Mammary epithelial cell (primary cell): ENCODE data around the gene NSG1.

Experiments
- EZH2 ChIP-seq: IDR thresholded peaks from 2 replicates; pipeline ENCODE4 v1.6.1; 2012; ENCODE audit warnings: low read length, inconsistent platforms, borderline replicate concordance
- TF ChIP-seq, protein P1 (sequence below), 2 donors: IDR thresholded peaks in 1 of 2; conservative IDR thresholded peaks in 1 of 2; 2 replicates each; pipeline ENCODE4 v1.5.1; 2011 to 2012; ENCODE audit warnings: inconsistent platforms in 2 of 2, low read length in 2 of 2, mild to moderate bottlenecking in 2 of 2, control low read depth in 1 of 2, low read depth in 1 of 2; ENCODE audit not compliant: insufficient read depth in 1 of 2; ENCODE audit errors: extremely low read depth in 1 of 2

DNA sequence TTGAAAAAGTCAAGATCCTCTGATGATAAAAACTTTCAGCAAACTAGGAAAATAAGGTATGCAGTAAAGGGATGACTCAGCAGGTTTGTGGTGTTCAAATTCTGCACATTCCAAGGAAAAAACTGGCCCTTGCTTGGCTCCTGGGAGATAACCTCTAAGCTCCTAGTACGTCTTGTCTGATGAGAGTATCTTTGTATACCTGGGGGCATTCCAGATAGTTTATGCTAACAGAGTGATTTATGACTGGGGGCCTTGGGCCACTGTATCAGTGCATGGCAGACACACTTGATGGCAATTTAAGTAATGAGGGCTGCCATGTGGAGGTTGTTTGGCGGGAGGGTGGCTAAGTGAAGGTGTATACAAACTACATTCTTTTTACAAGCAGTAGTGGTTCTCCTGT lies 56.9 kb downstream of the NSG1 start:
- TF ChIP-seq EZH2, result no peak
- TF ChIP-seq, protein P1, sequence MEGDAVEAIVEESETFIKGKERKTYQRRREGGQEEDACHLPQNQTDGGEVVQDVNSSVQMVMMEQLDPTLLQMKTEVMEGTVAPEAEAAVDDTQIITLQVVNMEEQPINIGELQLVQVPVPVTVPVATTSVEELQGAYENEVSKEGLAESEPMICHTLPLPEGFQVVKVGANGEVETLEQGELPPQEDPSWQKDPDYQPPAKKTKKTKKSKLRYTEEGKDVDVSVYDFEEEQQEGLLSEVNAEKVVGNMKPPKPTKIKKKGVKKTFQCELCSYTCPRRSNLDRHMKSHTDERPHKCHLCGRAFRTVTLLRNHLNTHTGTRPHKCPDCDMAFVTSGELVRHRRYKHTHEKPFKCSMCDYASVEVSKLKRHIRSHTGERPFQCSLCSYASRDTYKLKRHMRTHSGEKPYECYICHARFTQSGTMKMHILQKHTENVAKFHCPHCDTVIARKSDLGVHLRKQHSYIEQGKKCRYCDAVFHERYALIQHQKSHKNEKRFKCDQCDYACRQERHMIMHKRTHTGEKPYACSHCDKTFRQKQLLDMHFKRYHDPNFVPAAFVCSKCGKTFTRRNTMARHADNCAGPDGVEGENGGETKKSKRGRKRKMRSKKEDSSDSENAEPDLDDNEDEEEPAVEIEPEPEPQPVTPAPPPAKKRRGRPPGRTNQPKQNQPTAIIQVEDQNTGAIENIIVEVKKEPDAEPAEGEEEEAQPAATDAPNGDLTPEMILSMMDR (conservative IDR thresholded peaks at IDR 0.05 in 1 of 2, IDR thresholded peaks at IDR 0.05 in 1 of 2; ENCODE audit: extremely low read depth in 1 of 2, insufficient read depth in 1 of 2, low read depth in 1 of 2, low read length in 2 of 2), result no peak
